ENCODE measurements around the gene CCDC138. TPM values are rescaled to one million over a fixed set of nuclear protein-coding genes. Genes with fewer than 3 reads are reported as not detected.

CCDC138 gene
- total RNA-seq, 1 experiment from 2014 or later = 25.8 TPM

DNA sequence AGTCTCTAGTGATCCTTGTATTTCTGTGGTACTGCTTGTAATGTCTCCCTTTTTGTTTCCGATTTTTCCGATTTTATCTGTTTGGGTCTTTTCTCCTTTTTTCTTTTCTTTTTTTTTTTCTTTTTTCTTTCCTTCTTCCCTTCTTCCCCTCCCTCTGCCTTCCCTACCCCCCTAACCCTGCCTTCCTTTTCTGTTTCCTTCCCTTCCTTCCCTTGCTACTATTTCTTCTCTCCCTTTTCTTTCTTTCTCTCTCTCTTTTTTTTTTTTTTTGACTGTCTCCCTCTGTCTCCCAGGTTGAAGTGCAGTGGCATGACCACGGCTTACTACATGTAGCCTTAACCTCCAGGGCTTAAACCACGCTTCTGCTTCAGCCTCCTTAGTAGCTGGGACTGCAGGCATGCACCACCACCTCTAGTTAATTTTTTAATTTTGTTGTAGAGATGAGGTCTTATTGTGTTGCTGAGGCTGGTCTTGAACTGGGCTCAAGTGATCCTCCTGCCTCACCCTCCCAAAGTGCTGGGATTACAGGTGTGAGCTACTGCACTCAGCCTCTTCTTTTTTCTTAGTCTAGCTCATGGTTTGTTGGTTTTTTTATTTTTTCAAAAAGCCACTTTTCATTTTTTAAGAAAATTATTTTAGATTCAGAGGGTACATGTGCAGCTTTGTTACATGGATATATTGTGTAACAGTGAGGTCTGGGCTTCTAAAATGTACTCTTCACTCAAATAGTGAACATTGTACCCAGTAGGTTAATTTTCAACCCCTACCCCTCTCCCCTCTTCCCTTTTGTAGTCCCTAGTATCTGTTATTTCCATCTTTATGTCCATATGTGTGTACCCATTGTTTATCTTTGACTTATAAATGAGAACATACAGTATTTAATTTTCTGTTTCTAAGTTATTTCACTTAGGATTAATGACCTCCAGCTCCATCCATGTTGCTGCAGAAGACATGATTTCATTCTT lies 24.7 kb downstream of the CCDC138 start:
- TF ChIP-seq EZH2 (IDR thresholded peaks at IDR 0.05; ENCODE audit: borderline replicate concordance, low read depth, low read length, poor library complexity, severe bottlenecking) (no peak), CTCF (conservative IDR thresholded peaks at IDR 0.05; ENCODE audit: low read depth, low read length) (no peak)
- POLR2A ChIA-PET (ENCODE audit: low non-redundant PET) = no interaction called here
- H3K4me3 ChIP-seq (ENCODE audit: low read depth, low read length, poor library complexity, severe bottlenecking) = no peak overlapping the region
- no peak for DNase-seq (ENCODE audit: low spot score)
- peaks cover 6% of the 10 kb centered on the region for H3K4me1 ChIP-seq (ENCODE audit: insufficient read depth, low read length, poor library complexity, severe bottlenecking)
- intact Hi-C loops (cut with micrococcal nuclease; ENCODE audit: unreplicated experiment) = no loop called here
- BruUV-seq (replicated peaks) = no TSS peak
- no peak overlapping the region for H3K27ac ChIP-seq (ENCODE audit: low read depth, low read length, poor library complexity, severe bottlenecking)
- H3K27me3 ChIP-seq (replicated peaks; ENCODE audit: insufficient read depth, low read depth, low read length, poor library complexity) = no peaks in the 10 kb centered on the region
- CTCF ChIA-PET = no interaction called here
- H3K36me3 ChIP-seq (ENCODE audit: insufficient read depth, low read length, poor library complexity, severe bottlenecking) = peaks cover 51% of the 10 kb centered on the region
- H3K9me3 ChIP-seq (ENCODE audit: low read depth, low read length, poor library complexity, severe bottlenecking) = peaks cover 22% of the 10 kb centered on the region

GRCh38 chr2:108813732-108814131 lies 27.2 kb downstream of the CCDC138 start:
- peaks cover 61% of the 10 kb centered on the region for H3K36me3 ChIP-seq (ENCODE audit: insufficient read depth, low read length, poor library complexity, severe bottlenecking)
- ChIA-PET POLR2A (ENCODE audit: low non-redundant PET) (no interaction called here), CTCF (no interaction called here)
- TF ChIP-seq EZH2 (IDR thresholded peaks at IDR 0.05; ENCODE audit: borderline replicate concordance, low read depth, low read length, poor library complexity, severe bottlenecking) (no peak), CTCF (conservative IDR thresholded peaks at IDR 0.05; ENCODE audit: low read depth, low read length) (no peak)
- peaks cover 15% of the 10 kb centered on the region for H3K9me3 ChIP-seq (ENCODE audit: low read depth, low read length, poor library complexity, severe bottlenecking)
- intact Hi-C loops (cut with micrococcal nuclease; ENCODE audit: unreplicated experiment) = no loop called here
- no TSS peak for BruUV-seq (replicated peaks)
- no peak for DNase-seq (ENCODE audit: low spot score)
- H3K27me3 ChIP-seq (replicated peaks; ENCODE audit: insufficient read depth, low read depth, low read length, poor library complexity) = no peaks in the 10 kb centered on the region
- H3K27ac ChIP-seq (ENCODE audit: low read depth, low read length, poor library complexity, severe bottlenecking) = no peak overlapping the region
- H3K4me3 ChIP-seq (ENCODE audit: low read depth, low read length, poor library complexity, severe bottlenecking) = no peak overlapping the region
- no peaks in the 10 kb centered on the region for H3K4me1 ChIP-seq (ENCODE audit: insufficient read depth, low read length, poor library complexity, severe bottlenecking)

DNA sequence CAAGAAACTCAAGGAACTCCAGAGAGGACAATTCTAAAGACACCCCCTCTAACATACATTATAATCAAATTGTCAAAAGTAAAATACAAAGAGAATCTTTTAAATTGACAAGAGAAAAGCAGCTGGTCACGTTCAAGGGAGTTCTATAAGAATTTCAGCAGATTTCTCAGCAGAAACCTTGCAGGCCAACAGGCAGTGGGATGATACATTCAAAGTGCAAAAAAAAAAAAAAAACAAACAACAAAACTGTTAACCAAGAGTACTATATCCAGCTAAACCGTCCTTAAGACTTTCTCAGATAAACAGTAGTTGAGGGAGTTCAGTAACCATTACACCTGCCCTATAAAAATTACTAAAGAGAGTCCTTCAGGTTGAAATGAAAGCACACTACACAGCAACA lies 33.9 kb downstream of the CCDC138 start:
- ChIA-PET POLR2A (ENCODE audit: low non-redundant PET) (no interaction called here), CTCF (no interaction called here)
- Histone ChIP-seq H3K9me3 (ENCODE audit: low read depth, low read length, poor library complexity, severe bottlenecking) (peaks cover 15% of the 10 kb centered on the region), H3K27ac (ENCODE audit: low read depth, low read length, poor library complexity, severe bottlenecking) (no peak overlapping the region), H3K4me3 (ENCODE audit: low read depth, low read length, poor library complexity, severe bottlenecking) (no peak overlapping the region), H3K36me3 (ENCODE audit: insufficient read depth, low read length, poor library complexity, severe bottlenecking) (peaks cover 50% of the 10 kb centered on the region), H3K27me3 (replicated peaks; ENCODE audit: insufficient read depth, low read depth, low read length, poor library complexity) (no peaks in the 10 kb centered on the region), H3K4me1 (ENCODE audit: insufficient read depth, low read length, poor library complexity, severe bottlenecking) (no peaks in the 10 kb centered on the region)
- TF ChIP-seq CTCF (conservative IDR thresholded peaks at IDR 0.05; ENCODE audit: low read depth, low read length) = no peak
- TF ChIP-seq EZH2 (IDR thresholded peaks at IDR 0.05; ENCODE audit: borderline replicate concordance, low read depth, low read length, poor library complexity, severe bottlenecking) = no peak
- BruUV-seq (replicated peaks) = no TSS peak
- intact Hi-C loops (cut with micrococcal nuclease; ENCODE audit: unreplicated experiment) = no loop called here
- no peak for DNase-seq (ENCODE audit: low spot score)
